IMR-90 (cell line): Measurements from ENCODE around the gene ANTXR1. TPM values are rescaled to one million over a fixed set of nuclear protein-coding genes. Genes with fewer than 3 reads are reported as not detected.

ENCODE experiments used
- ATAC-seq: fragments of 200-7000 bp; cut with Tn5 transposase; 2 replicates; pipeline ENCODE4 v1.9.1; 2020; ENCODE audit warnings: low read depth, mild to moderate bottlenecking, moderate library complexity
- BruUV-seq: library from RNA; stranded (reverse); fragments of 400-500 nt; replicated peaks from 2 replicates; lab custom pipeline; 2021; lab: Mats Ljungman, UMichigan
- CTCF ChIA-PET: fragments of 300-600 bp; formaldehyde crosslinking; extraction: SDS; loops from one replicate; lab custom pipeline; 2021; ENCODE audit warnings: antibody characterized with exemption; lab: Yijun Ruan, JAX
- POLR2A ChIA-PET: fragments of 300-600 bp; sonication (Branson Sonifier 250); formaldehyde crosslinking; loops from one replicate; lab custom pipeline; 2022; ENCODE audit warnings: antibody characterized with exemption; ENCODE audit not compliant: unreplicated experiment; lab: Charles Lee
- DNase-seq: peaks from one replicate; pipeline ENCODE4 v3.0.0; 2013
- H2AFZ ChIP-seq: replicated peaks from 2 replicates; pipeline ENCODE3; 2013; ENCODE audit warnings: low read length, mild to moderate bottlenecking; ENCODE audit not compliant: poor library complexity
- H2AK5ac ChIP-seq: 2 replicates; pipeline ENCODE4 v1.6.1; 2013; ENCODE audit warnings: low read depth, low read length, inconsistent platforms
- H2AK9ac ChIP-seq: replicated peaks from 2 replicates; pipeline ENCODE3; 2013; ENCODE audit warnings: mild to moderate bottlenecking, low read depth, low read length, moderate library complexity; ENCODE audit not compliant: poor library complexity
- H2BK120ac ChIP-seq: 2 replicates; pipeline ENCODE4 v1.6.1; 2013; ENCODE audit warnings: low read depth, low read length, inconsistent platforms
- H2BK15ac ChIP-seq: 3 replicates; pipeline ENCODE4 v1.6.1; 2013; ENCODE audit warnings: low read depth, low read length, inconsistent platforms
- H2BK20ac ChIP-seq: 2 replicates; pipeline ENCODE4 v1.6.1; 2013; ENCODE audit warnings: low read depth, mild to moderate bottlenecking, inconsistent platforms, low read length, moderate library complexity
- H2BK5ac ChIP-seq: 2 replicates; pipeline ENCODE4 v1.6.1; 2013; ENCODE audit warnings: mild to moderate bottlenecking, low read depth, low read length, inconsistent platforms; ENCODE audit not compliant: poor library complexity, severe bottlenecking
- H3K14ac ChIP-seq: replicated peaks from 2 replicates; pipeline ENCODE4 v1.6.1; 2013; ENCODE audit warnings: low read depth, low read length, inconsistent platforms
- H3K18ac ChIP-seq: 2 replicates; pipeline ENCODE4 v1.6.1; 2013; ENCODE audit warnings: low read depth, low read length, control low read depth
- H3K23ac ChIP-seq: 2 replicates; pipeline ENCODE4 v1.6.1; 2013; ENCODE audit warnings: low read depth, low read length, inconsistent platforms
- H3K27ac ChIP-seq: 2 replicates; pipeline ENCODE4 v1.5.1; 2013; ENCODE audit warnings: mild to moderate bottlenecking, control low read depth, low read length; ENCODE audit not compliant: insufficient read depth
- H3K27me3 ChIP-seq: 2 replicates; pipeline ENCODE4 v1.6.1; 2013; ENCODE audit warnings: low read length; ENCODE audit not compliant: control insufficient read depth, insufficient read depth
- H3K36me3 ChIP-seq: 2 replicates; pipeline ENCODE4 v1.6.1; 2013; ENCODE audit warnings: low read length, mixed read lengths; ENCODE audit not compliant: control insufficient read depth, insufficient read depth
- H3K4ac ChIP-seq: 2 replicates; pipeline ENCODE4 v1.6.1; 2013; ENCODE audit warnings: low read depth, low read length, inconsistent platforms
- H3K4me1 ChIP-seq: 2 replicates; pipeline ENCODE4 v1.6.1; 2013; ENCODE audit warnings: low read length, mixed read lengths; ENCODE audit not compliant: control insufficient read depth, insufficient read depth
- H3K4me2 ChIP-seq: 2 replicates; pipeline ENCODE4 v1.6.1; 2013; ENCODE audit warnings: low read depth, mild to moderate bottlenecking, control low read depth, low read length, moderate library complexity
- H3K4me3 ChIP-seq: 2 replicates; pipeline ENCODE4 v1.5.1; 2013; ENCODE audit warnings: low read depth, mild to moderate bottlenecking, control low read depth, low read length, moderate library complexity; ENCODE audit not compliant: insufficient read depth
- H3K56ac ChIP-seq: 2 replicates; pipeline ENCODE4 v1.6.1; 2013; ENCODE audit warnings: low read length, inconsistent platforms; ENCODE audit not compliant: insufficient read depth; ENCODE audit errors: extremely low read depth
- H3K79me1 ChIP-seq, 2 experiments: 2 replicates each; pipeline ENCODE4 v1.6.1; 2013; ENCODE audit warnings: low read length in 2 of 2, inconsistent platforms in 1 of 2, low read depth in 1 of 2
- H3K9ac ChIP-seq: 2 replicates; pipeline ENCODE4 v1.6.1; 2013; ENCODE audit warnings: low read depth, low read length, control low read depth
- H3K9me1 ChIP-seq: 2 replicates; pipeline ENCODE4 v1.6.1; 2013; ENCODE audit warnings: low read length, inconsistent platforms; ENCODE audit not compliant: insufficient read depth
- H3K9me3 ChIP-seq: 2 replicates; pipeline ENCODE4 v1.6.1; 2013; ENCODE audit warnings: low read length; ENCODE audit not compliant: control insufficient read depth, insufficient read depth
- H4K20me1 ChIP-seq: 2 replicates; pipeline ENCODE4 v1.6.1; 2013; ENCODE audit warnings: low read length, inconsistent platforms; ENCODE audit not compliant: insufficient read depth
- H4K5ac ChIP-seq: 2 replicates; pipeline ENCODE4 v1.6.1; 2013; ENCODE audit warnings: mild to moderate bottlenecking, low read depth, low read length, control low read depth
- H4K8ac ChIP-seq, 2 experiments: 2 replicates each; pipeline ENCODE4 v1.6.1; 2013; ENCODE audit warnings: low read depth in 2 of 2, low read length in 2 of 2, control low read depth in 1 of 2, inconsistent platforms in 1 of 2
- H4K91ac ChIP-seq: 2 replicates; pipeline ENCODE4 v1.6.1; 2013; ENCODE audit warnings: low read depth, low read length, inconsistent platforms; ENCODE audit not compliant: insufficient read depth
- FOS ChIP-seq: fragments of 150-350 bp; IDR thresholded peaks from 2 replicates; pipeline ENCODE4 v1.6.1; 2016; ENCODE audit warnings: low read depth, low read length
- MAFK ChIP-seq: IDR thresholded peaks from 2 replicates; pipeline ENCODE4 v1.6.1; 2012; ENCODE audit warnings: low read depth, low read length, improper control_type of control experiment
- WGBS, 2 experiments: methylation state at CpG; one replicate each; pipeline versions ENCODE4 v1.1.5 to v1.1.7; 2013; ENCODE audit warnings: missing lambda C conversion rate in 2 of 2; ENCODE audit not compliant: insufficient read length in 1 of 2; ENCODE audit errors: extremely low coverage in 2 of 2; 5-methylcytosine and 5-hydroxymethylcytosine counted together
- dilution Hi-C: fragments of 300-500 bp; cut with HindIII; formaldehyde crosslinking; loops from one replicate; pipeline ENCODE4 v1.14.3; 2018; ENCODE audit warnings: low sequenced_read_pairs; ENCODE audit not compliant: unreplicated experiment
- in situ Hi-C: fragments of 300-500 bp; cut with MboI; formaldehyde crosslinking; loops from 3 replicates; pipeline ENCODE4 v1.14.3; 2019; ENCODE audit warnings: low sequenced_read_pairs, inconsistent platforms, mixed read lengths
- intact Hi-C: fragments of 100-400 bp; cut with micrococcal nuclease; formaldehyde crosslinking; loops from 2 replicates; pipeline ENCODE4 v1.10.0; 2022
- polyA plus RNA-seq, 3 experiments: library from polyadenylated mRNA; depleted of rRNA; stranded (reverse); fragments of >200 nt; gene quantifications; 2 replicates each; pipeline ENCODE4 v1.2.3, GENCODE V29; 2012; ENCODE audit warnings: low replicate concordance in 1 of 3
- total RNA-seq: library from RNA; depleted of rRNA; stranded (reverse); fragments of >200 nt; gene quantifications from 2 replicates; pipeline ENCODE4 v1.2.3, GENCODE V29; 2012

The ANTXR1 gene
- total and polyA plus RNA-seq, 2 of the 4 experiments (the other 2 are of a cell fraction), result 27.2 to 36.9 TPM

- Histone ChIP-seq H2AFZ (no peak within 1 kb of the TSS), H3K79me1 (peaks cover 0 to 3% of the 10 kb centered on the region in 2 experiments; a peak in 1 of 4 replicates), H2AK9ac (peak within 1 kb of the TSS; percentile 15), H3K18ac (peak within 1 kb of the TSS; percentile 69; the same call in 1 of the 2 replicates), H4K8ac (peak within 1 kb of the TSS in 1 of 2 experiments; percentile 48; a peak in 2 of 4 replicates), H4K91ac (peak within 1 kb of the TSS; percentile 46), H2BK20ac (peak within 1 kb of the TSS; percentile 92), H3K27me3 (no peaks in the 10 kb centered on the region), H3K9ac (no peak within 1 kb of the TSS), H3K9me1 (peaks cover 15% of the 10 kb centered on the region), H3K23ac (no peak within 1 kb of the TSS), H4K20me1 (no peaks in the 10 kb centered on the region), H3K14ac (peak within 1 kb of the TSS; percentile 55), H2BK120ac (peak within 1 kb of the TSS; percentile 67), H3K4me3 (no peak within 1 kb of the TSS), H2BK15ac (peak within 1 kb of the TSS; percentile 85; the same call in 2 of the 3 replicates), H3K4me2 (no peak within 1 kb of the TSS), H3K36me3 (no peaks in the 10 kb centered on the region), H3K27ac (no peak within 1 kb of the TSS), H2BK5ac (peak within 1 kb of the TSS; percentile 54), H2AK5ac (peak within 1 kb of the TSS; percentile 96), H4K5ac (peak within 1 kb of the TSS; percentile 57; the same call in 1 of the 2 replicates), H3K56ac (no peak within 1 kb of the TSS), H3K4ac (peak within 1 kb of the TSS; percentile 77), H3K4me1 (peaks cover 13% of the 10 kb centered on the region), H3K9me3 (no peaks in the 10 kb centered on the region)
- peak; percentile 68 for DNase-seq
- dilution Hi-C loops, result no loop called here
- intact Hi-C loops, result no loop called here
- no CpG with 5 or more reads among the region's 3 CpGs for WGBS, 2 experiments
- ChIA-PET CTCF (interaction anchor here (0.8 kb wide), 1 partner anchor 30 kb away, joined by 3 read pairs; no protein-coding TSS in a partner anchor), POLR2A (no interaction called here)
- in situ Hi-C loops, result no loop called here
- no TSS peak for BruUV-seq
- ATAC-seq, result no peak
- TF ChIP-seq FOS (no peak), MAFK (peak; percentile 44)
Observed at GRCh38 chr2:68974251-68974650, 38.7 kb upstream of the ANTXR1 start, which contains the start of gene GKN1. GKN1 (plus strand) TSS chr2:68974636; CDS start chr2:68974678, 42 bp downstream.
